ENCODE results near the gene METTL24. TPM values are rescaled to one million over a fixed set of nuclear protein-coding genes. Genes with fewer than 3 reads are reported as not detected.

Gene METTL24
- total and polyA plus RNA-seq, 4 donors: 0.14 to 2.0 (median 0.91) TPM

DNA sequence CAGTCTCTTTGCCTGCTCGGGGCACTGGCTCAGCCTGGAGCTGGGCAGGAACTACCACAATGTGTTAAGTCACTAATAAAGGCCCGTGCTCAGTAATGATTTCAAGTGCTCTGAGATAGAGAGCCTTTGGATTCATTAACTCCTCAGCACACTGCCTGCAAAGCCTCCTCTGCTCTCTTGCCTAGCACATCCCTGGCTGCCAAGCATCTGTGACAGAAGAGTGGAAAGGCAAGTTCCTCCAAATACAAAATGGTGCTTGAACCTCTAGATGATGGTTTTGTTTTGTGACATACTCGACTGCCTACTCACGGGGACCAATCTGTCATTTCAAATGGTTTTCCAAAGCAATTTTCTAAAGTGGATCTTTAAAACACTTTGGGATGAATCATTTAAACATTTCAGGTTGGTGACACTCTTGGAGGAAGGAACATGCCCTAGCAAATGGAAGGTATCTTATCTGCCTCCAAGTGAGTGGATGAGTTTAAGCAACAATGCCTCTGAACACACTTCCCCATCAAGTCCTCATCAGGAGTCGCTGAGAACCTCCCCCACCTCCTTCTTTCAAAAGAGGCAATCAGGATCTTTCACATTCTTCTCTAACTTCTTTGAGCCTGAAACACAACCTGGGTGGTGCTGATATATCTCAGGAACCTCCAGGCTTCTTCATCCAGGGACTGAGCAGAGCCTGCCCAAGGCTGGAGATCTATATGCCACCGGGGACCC is 35.8 kb downstream of the METTL24 start:
- Histone ChIP-seq H3K9me3 (ENCODE audit: control insufficient read depth in 4 of 4, low read length in 3 of 4) (no peaks in the 10 kb centered on the region), H3K9ac (ENCODE audit: low read depth in 1 of 2, low read length in 2 of 2) (no peak overlapping the region), H3K36me3 (ENCODE audit: control insufficient read depth in 4 of 4, insufficient read depth in 3 of 4, low read depth in 1 of 4, low read length in 3 of 4) (no peaks in the 10 kb centered on the region), H3K4me3 (ENCODE audit: low read depth in 1 of 3, low read length in 3 of 3) (no peak overlapping the region), H3K27me3 (ENCODE audit: control insufficient read depth in 4 of 4, insufficient read depth in 4 of 4, low read length in 3 of 4) (no peaks in the 10 kb centered on the region), H3K4me1 (ENCODE audit: control insufficient read depth in 4 of 4, insufficient read depth in 4 of 4, low read length in 3 of 4) (peaks cover 0 to 12% (median 8%) of the 10 kb centered on the region in 4 donors), H3K27ac (ENCODE audit: low read depth in 1 of 2, low read length in 2 of 2) (no peak overlapping the region)
- no peak for DNase-seq (ENCODE audit: low spot score)
- no peak for TF ChIP-seq RXRA (IDR thresholded peaks at IDR 0.05)
- TF ChIP-seq SP1 (IDR thresholded peaks at IDR 0.05): no peak
- no peak for TF ChIP-seq FOXA1 (IDR thresholded peaks at IDR 0.05)
- TF ChIP-seq, protein P1, sequence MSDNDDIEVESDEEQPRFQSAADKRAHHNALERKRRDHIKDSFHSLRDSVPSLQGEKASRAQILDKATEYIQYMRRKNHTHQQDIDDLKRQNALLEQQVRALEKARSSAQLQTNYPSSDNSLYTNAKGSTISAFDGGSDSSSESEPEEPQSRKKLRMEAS (IDR thresholded peaks at IDR 0.05): no peak
- TF ChIP-seq RAD21 (IDR thresholded peaks at IDR 0.05): no peak
- TF ChIP-seq, protein P2, sequence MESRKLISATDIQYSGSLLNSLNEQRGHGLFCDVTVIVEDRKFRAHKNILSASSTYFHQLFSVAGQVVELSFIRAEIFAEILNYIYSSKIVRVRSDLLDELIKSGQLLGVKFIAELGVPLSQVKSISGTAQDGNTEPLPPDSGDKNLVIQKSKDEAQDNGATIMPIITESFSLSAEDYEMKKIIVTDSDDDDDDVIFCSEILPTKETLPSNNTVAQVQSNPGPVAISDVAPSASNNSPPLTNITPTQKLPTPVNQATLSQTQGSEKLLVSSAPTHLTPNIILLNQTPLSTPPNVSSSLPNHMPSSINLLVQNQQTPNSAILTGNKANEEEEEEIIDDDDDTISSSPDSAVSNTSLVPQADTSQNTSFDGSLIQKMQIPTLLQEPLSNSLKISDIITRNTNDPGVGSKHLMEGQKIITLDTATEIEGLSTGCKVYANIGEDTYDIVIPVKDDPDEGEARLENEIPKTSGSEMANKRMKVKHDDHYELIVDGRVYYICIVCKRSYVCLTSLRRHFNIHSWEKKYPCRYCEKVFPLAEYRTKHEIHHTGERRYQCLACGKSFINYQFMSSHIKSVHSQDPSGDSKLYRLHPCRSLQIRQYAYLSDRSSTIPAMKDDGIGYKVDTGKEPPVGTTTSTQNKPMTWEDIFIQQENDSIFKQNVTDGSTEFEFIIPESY (IDR thresholded peaks at IDR 0.05): no peak
- TF ChIP-seq, protein P3, sequence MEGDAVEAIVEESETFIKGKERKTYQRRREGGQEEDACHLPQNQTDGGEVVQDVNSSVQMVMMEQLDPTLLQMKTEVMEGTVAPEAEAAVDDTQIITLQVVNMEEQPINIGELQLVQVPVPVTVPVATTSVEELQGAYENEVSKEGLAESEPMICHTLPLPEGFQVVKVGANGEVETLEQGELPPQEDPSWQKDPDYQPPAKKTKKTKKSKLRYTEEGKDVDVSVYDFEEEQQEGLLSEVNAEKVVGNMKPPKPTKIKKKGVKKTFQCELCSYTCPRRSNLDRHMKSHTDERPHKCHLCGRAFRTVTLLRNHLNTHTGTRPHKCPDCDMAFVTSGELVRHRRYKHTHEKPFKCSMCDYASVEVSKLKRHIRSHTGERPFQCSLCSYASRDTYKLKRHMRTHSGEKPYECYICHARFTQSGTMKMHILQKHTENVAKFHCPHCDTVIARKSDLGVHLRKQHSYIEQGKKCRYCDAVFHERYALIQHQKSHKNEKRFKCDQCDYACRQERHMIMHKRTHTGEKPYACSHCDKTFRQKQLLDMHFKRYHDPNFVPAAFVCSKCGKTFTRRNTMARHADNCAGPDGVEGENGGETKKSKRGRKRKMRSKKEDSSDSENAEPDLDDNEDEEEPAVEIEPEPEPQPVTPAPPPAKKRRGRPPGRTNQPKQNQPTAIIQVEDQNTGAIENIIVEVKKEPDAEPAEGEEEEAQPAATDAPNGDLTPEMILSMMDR (IDR thresholded peaks at IDR 0.05; ENCODE audit: low read depth, low read length, missing input control): no peak
- TF ChIP-seq GABPA (IDR thresholded peaks at IDR 0.05 in 1 of 2, conservative IDR thresholded peaks at IDR 0.05 in 1 of 2): no peak
- TF ChIP-seq, protein P4, sequence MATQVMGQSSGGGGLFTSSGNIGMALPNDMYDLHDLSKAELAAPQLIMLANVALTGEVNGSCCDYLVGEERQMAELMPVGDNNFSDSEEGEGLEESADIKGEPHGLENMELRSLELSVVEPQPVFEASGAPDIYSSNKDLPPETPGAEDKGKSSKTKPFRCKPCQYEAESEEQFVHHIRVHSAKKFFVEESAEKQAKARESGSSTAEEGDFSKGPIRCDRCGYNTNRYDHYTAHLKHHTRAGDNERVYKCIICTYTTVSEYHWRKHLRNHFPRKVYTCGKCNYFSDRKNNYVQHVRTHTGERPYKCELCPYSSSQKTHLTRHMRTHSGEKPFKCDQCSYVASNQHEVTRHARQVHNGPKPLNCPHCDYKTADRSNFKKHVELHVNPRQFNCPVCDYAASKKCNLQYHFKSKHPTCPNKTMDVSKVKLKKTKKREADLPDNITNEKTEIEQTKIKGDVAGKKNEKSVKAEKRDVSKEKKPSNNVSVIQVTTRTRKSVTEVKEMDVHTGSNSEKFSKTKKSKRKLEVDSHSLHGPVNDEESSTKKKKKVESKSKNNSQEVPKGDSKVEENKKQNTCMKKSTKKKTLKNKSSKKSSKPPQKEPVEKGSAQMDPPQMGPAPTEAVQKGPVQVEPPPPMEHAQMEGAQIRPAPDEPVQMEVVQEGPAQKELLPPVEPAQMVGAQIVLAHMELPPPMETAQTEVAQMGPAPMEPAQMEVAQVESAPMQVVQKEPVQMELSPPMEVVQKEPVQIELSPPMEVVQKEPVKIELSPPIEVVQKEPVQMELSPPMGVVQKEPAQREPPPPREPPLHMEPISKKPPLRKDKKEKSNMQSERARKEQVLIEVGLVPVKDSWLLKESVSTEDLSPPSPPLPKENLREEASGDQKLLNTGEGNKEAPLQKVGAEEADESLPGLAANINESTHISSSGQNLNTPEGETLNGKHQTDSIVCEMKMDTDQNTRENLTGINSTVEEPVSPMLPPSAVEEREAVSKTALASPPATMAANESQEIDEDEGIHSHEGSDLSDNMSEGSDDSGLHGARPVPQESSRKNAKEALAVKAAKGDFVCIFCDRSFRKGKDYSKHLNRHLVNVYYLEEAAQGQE (IDR thresholded peaks at IDR 0.05): no peak
- no peak for TF ChIP-seq FOXA2 (IDR thresholded peaks at IDR 0.05)
- TF ChIP-seq HNF4G (IDR thresholded peaks at IDR 0.05): no peak
- TF ChIP-seq JUND (IDR thresholded peaks at IDR 0.05): no peak
- no peak for TF ChIP-seq NR2F2 (IDR thresholded peaks at IDR 0.05)
- no peak for TF ChIP-seq YY1 (IDR thresholded peaks at IDR 0.05)
- no peak for TF ChIP-seq HNF4A (conservative IDR thresholded peaks at IDR 0.05)
- no peak for TF ChIP-seq TAF1 (conservative IDR thresholded peaks at IDR 0.05)
- 80% methylated on average over 6 of the region's 6 CpGs for WGBS
